Activated CD8-positive, alpha-beta memory T cell treated with anti-CD3 and anti-CD28 coated beads, Interleukin-2, amount 50 U/mL, for 4 hours (primary cell): ENCODE results near the gene NCAPD3.
"Not testable (repeated sequence)": the region's sequence is repeated elsewhere in the genome, so short reads cannot be mapped to it uniquely, and the experiment has no call there.

Experiments used
- DNase-seq: peaks from one replicate; pipeline ENCODE4 v3.0.0-alpha.2; 2020

The NCAPD3 gene

GRCh38 chr11:134226806-134227325 lies 3.1 kb upstream of the NCAPD3 start:
- no peak for DNase-seq

GRCh38 chr11:134224710-134225664 lies 1.2 kb upstream of the NCAPD3 start:
- DNase-seq, result peak; percentile 60

- DNase-seq, result no peak
These were observed 646 bp downstream of the NCAPD3 start for GRCh38 chr11:134223121-134223520.

GRCh38 chr11:134216816-134217215 lies 7.0 kb downstream of the NCAPD3 start:
- DNase-seq, result no peak

GRCh38 chr11:134215836-134216235 lies 7.9 kb downstream of the NCAPD3 start:
- DNase-seq, result no peak

- DNase-seq, result peak; percentile 69
These were observed 16.1 kb downstream of the NCAPD3 start for GRCh38 chr11:134207538-134208239.

GRCh38 chr11:134206185-134206584 lies 17.6 kb downstream of the NCAPD3 start:
- no peak for DNase-seq

GRCh38 chr11:134205729-134206128 lies 18.0 kb downstream of the NCAPD3 start:
- no peak for DNase-seq

GRCh38 chr11:134202661-134203060 lies 21.1 kb downstream of the NCAPD3 start:
- DNase-seq, result no peak

- DNase-seq, result no peak
These were observed 23.1 kb downstream of the NCAPD3 start for GRCh38 chr11:134200688-134201087.

GRCh38 chr11:134199531-134199930 lies 24.2 kb downstream of the NCAPD3 start:
- DNase-seq, result no peak

- DNase-seq, result no peak
These were observed 27.0 kb downstream of the NCAPD3 start for GRCh38 chr11:134196756-134197155.

GRCh38 chr11:134188092-134188491 lies 35.7 kb downstream of the NCAPD3 start:
- not testable (repeated sequence) for DNase-seq

- DNase-seq, result no peak
These were observed 42.1 kb downstream of the NCAPD3 start for GRCh38 chr11:134181707-134182106.

GRCh38 chr11:134178032-134178674 lies 45.6 kb downstream of the NCAPD3 start:
- no peak for DNase-seq

GRCh38 chr11:134176284-134176683 lies 47.5 kb downstream of the NCAPD3 start:
- no peak for DNase-seq

- no peak for DNase-seq
These were observed 50.5 kb downstream of the NCAPD3 start for GRCh38 chr11:134173296-134173695.

GRCh38 chr11:134171951-134172350 lies 51.8 kb downstream of the NCAPD3 start:
- DNase-seq, result no peak

- DNase-seq, result no peak
These were observed 52.9 kb downstream of the NCAPD3 start for GRCh38 chr11:134170919-134171281.

GRCh38 chr11:134170177-134170918 lies 53.4 kb downstream of the NCAPD3 start:
- DNase-seq, result no peak

GRCh38 chr11:134164490-134165370 lies 59.0 kb downstream of the NCAPD3 start:
- DNase-seq, result no peak

GRCh38 chr11:134159652-134160051 lies 64.1 kb downstream of the NCAPD3 start:
- no peak for DNase-seq
